Keratinocyte (primary cell): ENCODE results near the gene ANOS1. TPM values are rescaled to one million over a fixed set of nuclear protein-coding genes. Genes with fewer than 3 reads are reported as not detected.

ENCODE experiments used
- polyA plus RNA-seq, 5 experiments: library from polyadenylated mRNA; depleted of rRNA in 3 of 5; stranded (reverse) in 3 of 5; stranded (forward) in 1 of 5; unstranded in 1 of 5; fragments of >200 nt; gene quantifications; 1 replicate in 1 of 5; 2 replicates in 3 of 5; 3 replicates in 1 of 5; pipeline versions ENCODE4 v1.2.1 to v1.2.3, GENCODE V29; 2011 to 2012; ENCODE audit warnings: missing spikeins in 2 of 5, low read depth in 1 of 5, low replicate concordance in 1 of 5

ANOS1 gene
- polyA plus RNA-seq, 1 donor (not counting 4 experiments of a cell fraction or from before 2014, with no cell fraction given) = 4.0 TPM

Other genes starting within 250 kb of the ANOS1 start
- not detected in 3 replicates for gene FAM9A, start 69.2 kb upstream of the ANOS1 start, polyA plus RNA-seq